K562 (cell line): ENCODE measurements around the gene GYS1. TPM values are rescaled to one million over a fixed set of nuclear protein-coding genes. Genes with fewer than 3 reads are reported as not detected.

Source experiments
- ATAC-seq: fragments of 200-7000 bp; cut with Tn5 transposase; 3 replicates; pipeline ENCODE4 v1.9.1; 2020; ENCODE audit warnings: moderate library complexity
- BruUV-seq: library from RNA; stranded (reverse); fragments of 400-500 nt; replicated peaks from 2 replicates; lab custom pipeline; 2021; lab: Mats Ljungman, UMichigan
- CTCF ChIA-PET: fragments of 300-600 bp; formaldehyde crosslinking; extraction: SDS; loops from one replicate; lab custom pipeline; 2021; ENCODE audit warnings: low intra/inter-chr PET ratio; lab: Yijun Ruan, JAX
- POLR2A ChIA-PET: fragments of 300-600, 350-650 bp; sonication (Branson Sonifier 250); formaldehyde crosslinking; extraction: SDS; loops from one replicate; lab custom pipeline; 2021; ENCODE audit warnings: antibody characterized with exemption, inconsistent platforms; lab: Yijun Ruan, JAX
- DNase-seq, 4 experiments: peaks; one replicate each; pipeline versions ENCODE4 v3.0.0 to v3.0.0-alpha.2; 2011 to 2018; ENCODE audit warnings: low spot score in 3 of 4, mixed read lengths in 3 of 4; ENCODE audit errors: extremely low read depth in 1 of 4
- FAIRE-seq: peaks from 2 replicates; lab custom pipeline; 2011; peaks lifted over from hg19 to GRCh38; lab: Jason Lieb, UNC
- H2AFZ ChIP-seq: 2 replicates; pipeline ENCODE4 v1.6.0; 2011; ENCODE audit warnings: low read depth, low read length, control low read depth, inconsistent platforms
- H3K27ac ChIP-seq: fragments of 200-600 bp; 3 replicates; pipeline ENCODE4 v1.8.0; 2011; ENCODE audit warnings: low read depth, mild to moderate bottlenecking, control low read depth, inconsistent platforms, low read length, moderate library complexity, mixed read lengths; ENCODE audit errors: extremely low read depth
- H3K27me3 ChIP-seq, 2 experiments: fragments of 300-600 bp in 1 of 2; 2 replicates in 1 of 2; 3 replicates in 1 of 2; pipeline versions ENCODE4 v1.6.0 to v1.8.0; 2011; ENCODE audit warnings: inconsistent platforms in 2 of 2, low read length in 2 of 2, mild to moderate bottlenecking in 1 of 2, mixed read lengths in 1 of 2, moderate library complexity in 1 of 2; ENCODE audit not compliant: control insufficient read depth in 2 of 2, insufficient read depth in 2 of 2
- H3K36me3 ChIP-seq: fragments of 300-600 bp; 3 replicates; pipeline ENCODE4 v1.8.0; 2011; ENCODE audit warnings: mild to moderate bottlenecking, low read length, inconsistent platforms; ENCODE audit not compliant: control insufficient read depth, insufficient read depth
- H3K4me1 ChIP-seq, 2 experiments: fragments of 200-600 bp in 1 of 2; replicated peaks in 1 of 2; 2 replicates in 1 of 2; 3 replicates in 1 of 2; pipeline versions ENCODE4 v1.5.1 to v1.8.0; 2011; ENCODE audit warnings: inconsistent platforms in 2 of 2, low read length in 2 of 2, mild to moderate bottlenecking in 1 of 2, mixed read lengths in 1 of 2, moderate library complexity in 1 of 2; ENCODE audit not compliant: control insufficient read depth in 2 of 2, insufficient read depth in 2 of 2
- H3K4me2 ChIP-seq: 2 replicates; pipeline ENCODE4 v1.6.1; 2011; ENCODE audit warnings: low read length, control low read depth, inconsistent platforms, mixed read lengths; ENCODE audit not compliant: insufficient read depth
- H3K4me3 ChIP-seq: fragments of 200-600 bp; sonication (generic), shearing (Covaris generic); 2 replicates; pipeline ENCODE4 v1.5.1; 2016; ENCODE audit warnings: control low read depth, inconsistent platforms
- H3K79me2 ChIP-seq: fragments of 200-600 bp; 3 replicates; pipeline ENCODE4 v1.8.0; 2011; ENCODE audit warnings: low read length, inconsistent platforms; ENCODE audit not compliant: control insufficient read depth, insufficient read depth
- H3K9ac ChIP-seq, 2 experiments: 2 replicates each; pipeline versions ENCODE4 v1.6.0 to v1.6.1; 2011; ENCODE audit warnings: low read depth in 2 of 2, low read length in 2 of 2, control low read depth in 1 of 2, inconsistent platforms in 1 of 2, mild to moderate bottlenecking in 1 of 2, mixed read lengths in 1 of 2; ENCODE audit not compliant: insufficient read depth in 1 of 2
- H3K9me1 ChIP-seq: one replicate; pipeline ENCODE4 v1.6.0; 2011; ENCODE audit warnings: inconsistent platforms, mild to moderate bottlenecking, low read length, moderate library complexity; ENCODE audit not compliant: control insufficient read depth, insufficient read depth
- H3K9me3 ChIP-seq: replicated peaks from 2 replicates; pipeline ENCODE4 v1.5.1; 2011; ENCODE audit warnings: low read depth, low read length, inconsistent platforms; ENCODE audit not compliant: control insufficient read depth, insufficient read depth
- H4K20me1 ChIP-seq: replicated peaks from 2 replicates; pipeline ENCODE4 v1.6.1; 2011; ENCODE audit warnings: low read length, inconsistent platforms, mixed read lengths; ENCODE audit not compliant: control insufficient read depth, insufficient read depth
- CAMTA2 ChIP-seq: fragments of 250-450 bp; sonication (Bioruptor Pico); conservative IDR thresholded peaks from 2 replicates; pipeline ENCODE4 v1.5.1; 2022
- CBX3 ChIP-seq, 2 experiments: IDR thresholded peaks; 1 replicate in 1 of 2; 2 replicates in 1 of 2; pipeline ENCODE4 v1.6.1; 2012; ENCODE audit warnings: inconsistent platforms in 2 of 2, low read length in 2 of 2, borderline replicate concordance in 1 of 2, control low read depth in 1 of 2
- CTBP1 ChIP-seq: fragments of 450-650 bp; IDR thresholded peaks from 2 replicates; pipeline ENCODE4 v1.6.1; 2016; ENCODE audit warnings: borderline replicate concordance
- ELF1 ChIP-seq: fragments of 200-800 bp; sonication (Bioruptor generic); IDR thresholded peaks from 2 replicates; pipeline ENCODE4 v1.6.1; 2016; ENCODE audit warnings: missing genetic modification characterization, missing compliant biosample characterization
- ERF ChIP-seq: fragments of 450-650 bp; formaldehyde crosslinking; IDR thresholded peaks from 2 replicates; pipeline ENCODE4 v1.4.0; 2020; ENCODE audit warnings: mild to moderate bottlenecking, mixed read lengths
- ETV5 ChIP-seq: sonication (generic); formaldehyde crosslinking; IDR thresholded peaks from 2 replicates; pipeline ENCODE4 v1.4.0; 2020; ENCODE audit warnings: low read depth, mild to moderate bottlenecking, missing genetic modification reagents
- EZH2 ChIP-seq: IDR thresholded peaks from 2 replicates; pipeline ENCODE4 v1.6.1; 2012; ENCODE audit warnings: low read depth, mild to moderate bottlenecking, inconsistent platforms, low read length, borderline replicate concordance
- MEF2D ChIP-seq: conservative IDR thresholded peaks from 2 replicates; pipeline ENCODE4 v1.6.1; 2016; ENCODE audit warnings: low read depth, missing genetic modification characterization, missing compliant biosample characterization
- MTA1 ChIP-seq: fragments of 450-650 bp; IDR thresholded peaks from 2 replicates; pipeline ENCODE4 v1.6.1; 2017; ENCODE audit warnings: borderline replicate concordance
- MYBL2 ChIP-seq, 2 experiments: fragments of 450-650 bp in 1 of 2; sonication (generic) in 1 of 2; formaldehyde crosslinking in 1 of 2; IDR thresholded peaks; 2 replicates each; pipeline versions ENCODE4 v1.6.1 to v1.8.1; 2017 to 2022; ENCODE audit warnings: borderline replicate concordance in 1 of 2, inconsistent platforms in 1 of 2, low read depth in 1 of 2, mild to moderate bottlenecking in 1 of 2, missing genetic modification reagents in 1 of 2, moderate library complexity in 1 of 2
- POLR2G ChIP-seq: fragments of 200-400 bp; formaldehyde crosslinking; IDR thresholded peaks from 2 replicates; pipeline ENCODE4 v1.6.1; 2017; ENCODE audit warnings: low read depth, mild to moderate bottlenecking, antibody characterized with exemption, low read length, moderate library complexity
- SAP30 ChIP-seq: fragments of 200-600 bp; sonication (generic); IDR thresholded peaks from 2 replicates; pipeline ENCODE4 v1.6.1; 2012; ENCODE audit warnings: borderline replicate concordance, low read depth, mild to moderate bottlenecking, moderate library complexity, low read length, control low read depth, inconsistent platforms; ENCODE audit not compliant: insufficient read depth, poor library complexity, severe bottlenecking
- TAF1 ChIP-seq: IDR thresholded peaks from 2 replicates; pipeline ENCODE4 v1.6.1; 2011; ENCODE audit warnings: mild to moderate bottlenecking, low read length, moderate library complexity; ENCODE audit not compliant: insufficient read depth, control insufficient read depth, severe bottlenecking; ENCODE audit errors: extremely low read depth
- ZNF140 ChIP-seq: fragments of 250-450 bp; sonication (Bioruptor Pico); IDR thresholded peaks from 2 replicates; pipeline ENCODE4 v1.8.0; 2021; ENCODE audit warnings: moderate library complexity, mild to moderate bottlenecking, inconsistent platforms
- ZNF197 ChIP-seq: fragments of 200-800 bp; sonication (Bioruptor generic); IDR thresholded peaks from 2 replicates; pipeline ENCODE4 v1.6.1; 2016; ENCODE audit warnings: low read depth, missing genetic modification characterization, missing compliant biosample characterization
- ZNF445 ChIP-seq: fragments of 250-450 bp; sonication (Bioruptor Pico); IDR thresholded peaks from 2 replicates; pipeline ENCODE4 v1.4.0; 2020; ENCODE audit warnings: low read depth, mild to moderate bottlenecking, moderate library complexity
- ZNF551 ChIP-seq: fragments of 250-450 bp; sonication (Bioruptor Pico); IDR thresholded peaks from 2 replicates; pipeline ENCODE4 v1.5.0; 2021; ENCODE audit warnings: mild to moderate bottlenecking, moderate library complexity
- ZNF695 ChIP-seq: fragments of 450-650 bp; formaldehyde crosslinking; IDR thresholded peaks from 2 replicates; pipeline ENCODE4 v1.4.0; 2020; ENCODE audit warnings: mild to moderate bottlenecking, moderate library complexity
- WGBS: fragments of 100-300 bp; shearing (Covaris generic); methylation state at CpG from one replicate; pipeline ENCODE4 v1.1.6; 2016; ENCODE audit warnings: low coverage, mixed read lengths; ENCODE audit not compliant: insufficient coverage; ENCODE audit errors: missing lambda C conversion rate; 5-methylcytosine and 5-hydroxymethylcytosine counted together
- in situ Hi-C: fragments of 300-500 bp; cut with MboI; formaldehyde crosslinking; loops from 4 replicates; pipeline ENCODE4 v1.15.0; 2018; ENCODE audit warnings: inconsistent platforms, mixed read lengths
- intact Hi-C: fragments of 100-400 bp; cut with micrococcal nuclease; formaldehyde crosslinking; loops from 2 replicates; pipeline ENCODE4 v1.14.2; 2022
- polyA plus RNA-seq, 8 experiments: library from polyadenylated mRNA; depleted of rRNA in 4 of 8; stranded (reverse) in 5 of 8; unstranded in 3 of 8; fragments of >200 nt; fragmentation: Nextera tagmentation in 2 of 8; fragmentation: Illumina TruSeq in 1 of 8; extraction: Ambion mirVana in 2 of 8; extraction: Trizol in 1 of 8; gene quantifications; 2 replicates each; pipeline versions ENCODE4 v1.2.1 to v1.2.3, GENCODE V29; 2011 to 2014; ENCODE audit warnings: inconsistent platforms in 1 of 8, missing spikeins in 1 of 8
- total RNA-seq, 7 experiments: library from RNA; depleted of rRNA in 6 of 7; stranded (reverse); fragments of >200 nt in 6 of 7; fragmentation: Illumina TruSeq in 2 of 7; extraction: Trizol in 2 of 7; gene quantifications; 2 replicates each; pipeline versions ENCODE4 v1.2.1 to v1.2.3, GENCODE V29; 2011 to 2021; ENCODE audit warnings: low replicate concordance in 1 of 7
- TF ChIP-seq, protein P1 (sequence below): fragments of 450-650 bp; formaldehyde crosslinking; IDR thresholded peaks from 2 replicates; pipeline ENCODE4 v1.4.0; 2022; ENCODE audit warnings: mild to moderate bottlenecking, moderate library complexity
- TF ChIP-seq, protein P2 (sequence below): sonication (generic); formaldehyde crosslinking; IDR thresholded peaks from 2 replicates; pipeline ENCODE4 v1.8.1; 2023; ENCODE audit warnings: mild to moderate bottlenecking, missing genetic modification reagents

GYS1 gene
- total and polyA plus RNA-seq, 9 of the 15 experiments (the other 6 are each of a cell fraction or from before 2014, with no cell fraction given): 1.9 to 31.1 (median 15.2) TPM

DNA sequence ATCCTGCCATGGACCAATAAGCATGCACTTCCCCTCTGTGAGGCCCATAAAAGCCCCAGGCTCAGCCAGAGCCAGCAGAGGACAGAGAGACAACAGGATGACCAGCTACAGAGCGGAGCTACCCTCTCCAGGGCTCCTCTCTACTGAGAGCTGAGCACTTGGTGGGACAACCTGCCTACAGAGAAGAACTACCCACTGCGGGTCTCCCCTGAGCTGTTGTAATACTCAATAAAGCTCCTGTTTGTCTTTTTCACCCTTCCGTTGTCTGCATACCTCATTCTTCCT, 45.9 kb downstream of the GYS1 start:
- BruUV-seq: no TSS peak
- POLR2A ChIA-PET: no interaction called here
- Histone ChIP-seq H3K27ac (no peak overlapping the region), H2AFZ (no peak overlapping the region), H3K27me3 (no peaks in the 10 kb centered on the region), H4K20me1 (no peaks in the 10 kb centered on the region), H3K4me2 (no peak overlapping the region), H3K9ac (no peak overlapping the region), H3K79me2 (no peaks in the 10 kb centered on the region), H3K9me1 (no peaks in the 10 kb centered on the region), H3K4me3 (no peak overlapping the region), H3K36me3 (no peaks in the 10 kb centered on the region; the same call in 2 of the 3 replicates), H3K4me1 (peaks cover 26 to 28% of the 10 kb centered on the region in 2 experiments; a peak in 4 of 5 replicates), H3K9me3 (peaks cover 11% of the 10 kb centered on the region)
- FAIRE-seq: no peak
- in situ Hi-C loops: no loop called here
- intact Hi-C loops: no loop called here
- WGBS: 77% methylated on average over 3 of the region's 3 CpGs
- DNase-seq: no peak
- no peak for ATAC-seq
- CTCF ChIA-PET: no interaction called here
- TF ChIP-seq MTA1 (no peak), CBX3 (IDR thresholded peaks at IDR 0.05; ENCODE audit: borderline replicate concordance in 1 of 2, low read length in 2 of 2) (peak in 1 of 2 experiments; percentile 97; a peak in 2 of 3 replicates), ZNF445 (CRISPR knock-in tag) (no peak), TAF1 (no peak), ELF1 (no peak), MEF2D (tag) (no peak), CTBP1 (no peak), CAMTA2 (CRISPR knock-in tag) (no peak), EZH2 (no peak), ERF (CRISPR knock-in tag) (no peak), ZNF551 (no peak), ETV5 (CRISPR knock-in tag) (no peak), POLR2G (no peak), SAP30 (no peak), ZNF695 (CRISPR knock-in tag) (no peak), ZNF197 (CRISPR knock-in tag) (no peak), ZNF140 (no peak), MYBL2 (IDR thresholded peaks at IDR 0.05; ENCODE audit: low read depth) (no peak), MYBL2 (CRISPR knock-in tag; IDR thresholded peaks at IDR 0.05; ENCODE audit: borderline replicate concordance) (no peak)
- TF ChIP-seq, protein P1, sequence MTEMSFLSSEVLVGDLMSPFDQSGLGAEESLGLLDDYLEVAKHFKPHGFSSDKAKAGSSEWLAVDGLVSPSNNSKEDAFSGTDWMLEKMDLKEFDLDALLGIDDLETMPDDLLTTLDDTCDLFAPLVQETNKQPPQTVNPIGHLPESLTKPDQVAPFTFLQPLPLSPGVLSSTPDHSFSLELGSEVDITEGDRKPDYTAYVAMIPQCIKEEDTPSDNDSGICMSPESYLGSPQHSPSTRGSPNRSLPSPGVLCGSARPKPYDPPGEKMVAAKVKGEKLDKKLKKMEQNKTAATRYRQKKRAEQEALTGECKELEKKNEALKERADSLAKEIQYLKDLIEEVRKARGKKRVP (CRISPR knock-in tag): no peak
- TF ChIP-seq, protein P2, sequence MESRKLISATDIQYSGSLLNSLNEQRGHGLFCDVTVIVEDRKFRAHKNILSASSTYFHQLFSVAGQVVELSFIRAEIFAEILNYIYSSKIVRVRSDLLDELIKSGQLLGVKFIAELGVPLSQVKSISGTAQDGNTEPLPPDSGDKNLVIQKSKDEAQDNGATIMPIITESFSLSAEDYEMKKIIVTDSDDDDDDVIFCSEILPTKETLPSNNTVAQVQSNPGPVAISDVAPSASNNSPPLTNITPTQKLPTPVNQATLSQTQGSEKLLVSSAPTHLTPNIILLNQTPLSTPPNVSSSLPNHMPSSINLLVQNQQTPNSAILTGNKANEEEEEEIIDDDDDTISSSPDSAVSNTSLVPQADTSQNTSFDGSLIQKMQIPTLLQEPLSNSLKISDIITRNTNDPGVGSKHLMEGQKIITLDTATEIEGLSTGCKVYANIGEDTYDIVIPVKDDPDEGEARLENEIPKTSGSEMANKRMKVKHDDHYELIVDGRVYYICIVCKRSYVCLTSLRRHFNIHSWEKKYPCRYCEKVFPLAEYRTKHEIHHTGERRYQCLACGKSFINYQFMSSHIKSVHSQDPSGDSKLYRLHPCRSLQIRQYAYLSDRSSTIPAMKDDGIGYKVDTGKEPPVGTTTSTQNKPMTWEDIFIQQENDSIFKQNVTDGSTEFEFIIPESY (CRISPR knock-in tag): no peak
